T-helper 9 cell (primary cell): ENCODE data around the gene NCCRP1.
"Not testable (repeated sequence)": the region's sequence is repeated elsewhere in the genome, so short reads cannot be mapped to it uniquely, and the experiment has no call there.

Experiments used
- DNase-seq: peaks from one replicate; pipeline ENCODE4 v3.0.0-alpha.2; 2020

The NCCRP1 gene

DNA sequence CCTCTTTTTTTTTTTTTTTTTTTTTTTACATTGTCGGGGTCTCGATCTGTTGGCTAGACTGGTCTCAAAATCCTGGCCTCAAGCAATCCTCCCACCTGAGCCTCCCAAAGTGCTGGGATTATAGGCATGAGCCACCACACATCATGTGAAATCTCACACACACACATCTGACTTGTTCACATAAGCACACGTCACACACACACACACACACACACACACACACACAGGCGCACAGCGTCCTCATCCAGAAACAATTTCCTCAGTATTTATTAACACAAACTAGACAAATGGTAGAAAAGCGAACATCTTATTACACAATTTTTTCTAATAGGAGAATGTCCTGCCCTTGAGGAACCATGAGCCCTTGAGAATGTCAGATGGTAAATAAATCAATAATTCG lies 12.4 kb downstream of the NCCRP1 start:
- DNase-seq: no peak

GRCh38 chr19:39211731-39212374 lies 15.1 kb downstream of the NCCRP1 start:
- no peak for DNase-seq

- peak; percentile 46 for DNase-seq
Measured at GRCh38 chr19:39212375-39212742, 15.6 kb downstream of the NCCRP1 start.

- not testable (repeated sequence) for DNase-seq
Measured at GRCh38 chr19:39215323-39215722, 18.6 kb downstream of the NCCRP1 start.

DNA sequence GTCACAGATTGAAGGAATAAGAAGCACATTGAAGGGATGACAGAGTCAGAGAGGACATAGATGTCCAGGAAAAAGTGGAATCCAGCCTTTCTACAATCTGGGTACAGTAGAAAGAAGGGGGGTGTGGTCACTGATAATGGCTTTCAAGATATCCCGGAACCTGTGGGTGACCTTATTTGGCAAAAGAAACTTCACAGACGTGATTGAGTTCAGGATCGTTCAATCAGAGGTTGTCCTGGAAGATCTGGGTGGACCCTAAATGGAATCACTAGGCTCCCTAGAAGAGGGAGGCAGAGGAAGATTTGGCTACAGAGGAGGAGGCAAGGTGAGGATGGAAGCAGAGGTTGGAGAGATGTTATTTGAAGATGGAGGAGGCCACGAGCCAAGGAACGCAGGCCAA lies 20.3 kb downstream of the NCCRP1 start:
- DNase-seq: no peak

DNA sequence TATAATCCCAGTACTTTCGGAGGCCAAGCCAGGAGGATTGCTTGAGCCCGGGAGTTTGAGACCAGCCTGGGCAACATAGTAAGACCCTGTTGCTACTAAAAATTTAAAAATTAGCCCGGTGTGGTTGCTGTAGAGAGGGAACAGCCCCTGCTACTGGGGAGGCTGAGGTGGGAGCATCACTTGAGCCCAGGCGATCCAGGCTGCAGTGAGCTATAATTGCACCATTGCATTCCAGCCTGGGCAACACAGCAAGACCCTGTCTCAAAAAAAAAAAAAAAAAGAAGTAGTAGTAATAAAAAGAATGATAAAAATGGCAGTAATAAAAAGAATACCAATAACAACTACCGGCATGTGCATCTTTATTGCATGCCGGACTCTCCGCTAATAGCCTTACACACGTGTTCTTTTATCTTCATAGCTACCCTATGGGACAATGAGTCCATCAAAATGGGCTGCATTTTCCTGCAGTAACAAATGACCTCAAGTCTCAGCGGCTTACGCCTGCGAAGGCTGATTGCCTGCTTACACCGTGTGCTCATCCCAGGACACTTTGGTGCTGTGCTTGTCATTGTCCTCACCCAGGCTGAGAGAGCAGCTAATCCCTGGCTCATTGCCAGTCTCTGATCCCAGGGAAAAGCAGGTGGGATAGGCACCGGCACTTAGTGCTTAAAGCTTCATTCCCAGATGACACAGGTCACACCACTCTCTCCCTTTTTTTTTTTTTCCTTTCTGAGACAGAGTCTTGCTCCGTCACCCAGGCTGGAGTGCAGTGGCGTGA lies 21.7 kb downstream of the NCCRP1 start:
- DNase-seq: no peak

- not testable (repeated sequence) for DNase-seq
Measured at GRCh38 chr19:39219108-39219507, 22.3 kb downstream of the NCCRP1 start.

DNA sequence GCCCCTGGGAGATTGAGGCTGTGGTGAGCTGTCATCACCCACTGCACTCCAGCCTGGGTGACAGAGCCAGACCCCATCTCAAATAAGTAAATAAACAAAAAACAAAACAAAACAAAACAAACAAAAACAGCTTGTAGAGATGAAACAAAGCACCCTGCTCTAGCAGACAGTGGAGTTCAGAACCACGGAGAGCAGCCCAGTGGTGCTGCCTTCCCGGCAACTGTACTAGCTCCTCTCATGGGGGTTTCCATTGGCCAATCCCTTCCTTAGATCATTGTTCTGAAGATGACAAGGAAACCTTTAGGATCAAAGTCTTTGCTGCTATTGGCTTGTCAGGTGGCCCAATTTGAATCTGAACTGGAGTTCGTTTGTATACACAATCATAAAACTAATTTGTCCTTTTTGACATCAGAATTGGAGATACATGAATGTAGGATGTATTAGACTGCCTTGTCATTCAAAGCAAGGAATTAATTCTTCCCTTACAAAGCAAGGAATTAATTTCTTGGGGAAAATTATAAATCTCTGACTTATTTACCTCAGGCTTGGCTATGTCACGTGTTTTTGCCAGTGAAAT lies 27.0 kb downstream of the NCCRP1 start:
- DNase-seq: no peak

DNA sequence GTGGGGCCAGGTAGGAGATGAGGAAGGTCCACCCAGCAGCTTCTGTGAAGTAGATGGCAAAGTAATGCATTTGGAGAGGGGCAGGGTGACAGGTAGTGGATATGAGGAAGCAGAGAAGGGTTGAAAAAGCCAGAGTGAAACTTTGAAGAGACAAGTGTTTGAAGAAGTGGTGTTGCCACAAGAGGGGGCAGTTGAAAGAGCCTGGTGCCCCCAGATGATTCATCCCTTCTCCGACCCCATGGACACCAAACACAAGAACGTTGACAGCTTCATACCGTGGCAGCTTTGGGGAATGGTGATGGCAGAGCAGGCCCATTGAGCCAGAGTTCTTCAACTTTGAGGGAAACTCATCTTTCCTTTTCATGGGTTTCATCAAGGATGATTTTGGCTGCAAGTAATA lies 28.1 kb downstream of the NCCRP1 start:
- no peak for DNase-seq

- no peak for DNase-seq
Measured at GRCh38 chr19:39230096-39230764, 33.5 kb downstream of the NCCRP1 start.

DNA sequence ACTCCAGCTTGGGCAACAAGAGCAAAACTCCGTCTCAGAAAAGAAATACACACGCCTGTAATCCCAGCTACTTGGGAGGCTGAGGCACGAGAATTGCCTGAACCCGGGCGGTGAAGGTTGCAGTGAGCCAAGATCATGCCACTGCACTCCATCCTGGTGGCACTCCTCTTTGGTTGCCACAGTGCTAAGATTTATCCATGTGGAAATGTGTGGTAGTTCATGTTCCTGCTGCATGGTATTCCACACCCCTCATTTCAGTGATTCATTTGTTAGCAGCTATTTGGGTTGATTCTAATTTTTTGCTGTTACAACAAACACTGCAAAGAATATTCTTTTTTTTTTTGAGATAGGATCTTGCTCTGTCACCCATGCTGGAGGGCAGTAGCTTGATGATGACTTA lies 35.9 kb downstream of the NCCRP1 start:
- no peak for DNase-seq

- peak; percentile 9 for DNase-seq
Measured at GRCh38 chr19:39236527-39236926, 39.8 kb downstream of the NCCRP1 start.

GRCh38 chr19:39237200-39238184 lies 40.7 kb downstream of the NCCRP1 start:
- DNase-seq: peak; percentile 6

DNA sequence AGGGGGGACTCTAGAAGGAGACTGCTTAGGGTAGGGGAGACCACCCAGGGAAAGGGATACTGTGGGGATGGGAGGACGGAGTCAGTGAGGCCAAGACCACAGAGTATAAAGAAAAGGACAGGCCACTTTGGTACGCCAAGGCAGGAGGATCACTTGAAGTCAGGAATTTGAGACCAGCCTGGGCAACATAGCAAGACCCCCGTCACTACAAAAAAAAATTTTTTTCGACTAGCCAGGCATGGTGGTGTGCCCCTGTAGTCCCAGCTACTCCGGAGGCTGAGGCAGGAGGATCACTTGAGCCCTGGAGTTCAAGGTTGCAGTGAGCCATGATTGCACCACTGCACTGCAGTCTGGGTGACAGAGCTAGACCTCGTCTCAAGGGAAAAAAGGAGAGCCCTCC lies 41.4 kb downstream of the NCCRP1 start:
- no peak for DNase-seq

- DNase-seq: no peak
Measured at GRCh38 chr19:39238944-39239343, 42.2 kb downstream of the NCCRP1 start.

- no peak for DNase-seq
Measured at GRCh38 chr19:39240421-39240820, 43.7 kb downstream of the NCCRP1 start.

DNA sequence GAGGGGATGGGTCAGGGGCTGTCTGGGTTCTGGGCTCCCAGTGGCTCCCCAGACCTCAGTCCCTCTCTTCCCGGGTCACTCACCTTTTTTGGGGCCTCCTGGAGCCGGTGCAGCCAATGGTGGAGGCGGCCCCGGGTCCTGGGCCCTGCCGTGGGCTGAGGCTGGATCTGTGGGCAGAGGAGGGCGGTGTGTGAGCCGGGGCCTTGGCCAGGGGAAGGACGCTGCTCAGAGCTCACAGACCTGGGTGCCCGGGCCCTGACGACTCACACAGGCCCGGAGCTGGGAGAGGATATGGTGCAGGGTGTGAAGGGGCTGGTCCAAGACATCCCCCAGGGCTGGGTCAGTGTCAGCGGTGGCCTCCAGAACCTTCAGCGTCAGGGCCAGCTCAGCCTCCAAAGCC lies 47.0 kb downstream of the NCCRP1 start:
- not testable (repeated sequence) for DNase-seq

DNA sequence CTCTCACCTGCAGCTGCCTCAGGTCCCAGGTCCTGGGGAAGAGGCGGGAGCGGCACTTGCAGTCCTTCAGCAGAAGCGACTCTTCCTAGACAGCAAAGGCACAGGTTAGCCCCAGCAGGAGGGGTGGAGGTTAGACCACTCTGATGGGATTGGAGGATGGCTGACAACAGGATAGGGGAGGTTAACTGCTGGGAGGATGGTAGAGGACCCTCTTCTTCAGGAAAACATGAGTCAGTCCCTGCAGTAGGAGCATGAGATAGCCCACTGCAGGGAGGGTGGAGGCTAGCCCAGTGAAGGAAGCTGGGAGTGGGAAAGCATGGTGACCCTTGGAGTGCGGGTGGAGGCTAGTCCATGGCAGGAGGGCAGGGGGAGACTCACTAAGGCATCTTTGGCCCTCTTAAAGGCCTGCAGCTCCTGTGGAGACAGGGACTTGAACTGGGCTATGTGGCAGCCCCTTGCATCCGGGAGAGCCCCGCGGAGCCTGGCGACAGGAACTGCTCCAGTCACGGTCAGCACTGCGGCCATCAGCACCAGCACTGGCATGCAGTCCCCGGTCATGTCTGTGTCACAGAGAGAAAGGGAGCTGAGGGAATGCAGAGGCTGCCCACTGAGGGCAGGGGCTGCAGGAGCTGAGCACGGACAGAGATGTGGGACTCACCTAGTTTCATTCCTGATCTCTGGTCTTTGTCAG lies 47.8 kb downstream of the NCCRP1 start, which contains the start of gene IFNL3:
Gene IFNL3, minus strand, starts transcription at position 597 of the 691 bp plus-strand sequence. Its CDS starts 39 bp downstream, at position 558.
- DNase-seq: not testable (repeated sequence)

DNA sequence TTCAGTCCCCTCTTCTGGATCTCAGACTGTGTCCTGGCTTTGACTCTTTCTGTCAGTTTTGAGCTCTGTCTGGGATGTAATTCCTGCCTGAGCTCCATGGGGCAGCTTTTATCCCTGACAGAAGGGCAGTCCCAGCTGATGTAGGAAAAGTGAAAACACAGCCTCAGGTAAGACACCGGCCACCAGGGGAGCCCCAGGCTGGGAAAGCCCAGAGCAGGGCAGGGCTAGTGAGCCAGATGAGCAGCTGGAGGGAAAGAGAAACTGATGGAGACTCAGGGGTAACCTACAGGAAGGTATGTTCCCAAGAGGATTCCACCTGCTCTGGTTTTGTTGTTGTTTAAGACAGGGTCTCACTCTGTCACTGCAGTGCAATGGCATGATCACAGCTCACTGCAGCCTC lies 48.4 kb downstream of the NCCRP1 start:
- DNase-seq: not testable (repeated sequence)

GRCh38 chr19:39246951-39247669 lies 50.3 kb downstream of the NCCRP1 start:
- peak; percentile 17 for DNase-seq
